ENCODE data around the gene ADAMTS19. TPM values are rescaled to one million over a fixed set of nuclear protein-coding genes. Genes with fewer than 3 reads are reported as not detected.
"Not testable (repeated sequence)": the region's sequence is repeated elsewhere in the genome, so short reads cannot be mapped to it uniquely, and the experiment has no call there.

ADAMTS19 gene
- polyA plus RNA-seq, 3 donors, result 0.01 to 0.06 TPM; not detected in 1

GRCh38 chr5:129541648-129542251 is 81.7 kb downstream of the ADAMTS19 start:
- 70 to 81% (median 79%) methylated on average over 4 of the region's 4 CpGs for WGBS, 3 donors

GRCh38 chr5:129547137-129547536 is 87.0 kb downstream of the ADAMTS19 start:
- H3K27ac ChIP-seq (ENCODE audit: low read depth, low read length), result no peak overlapping the region
- 67 to 89% (median 86%) methylated on average over 1 of the region's 1 CpG for WGBS, 3 donors

More at GRCh38 chr5:129541648-129542251, 81.7 kb downstream of the ADAMTS19 start:
- no peak overlapping the region for H3K27ac ChIP-seq (ENCODE audit: low read depth, low read length)

- 86 to 92% (median 87%) methylated on average over 2 of the region's 2 CpGs for WGBS, 3 donors
- H3K27ac ChIP-seq (ENCODE audit: low read depth, low read length), result no peak overlapping the region
Measured at GRCh38 chr5:129554134-129554904, 94.2 kb downstream of the ADAMTS19 start.

- 79 to 88% (median 84%) methylated on average over 3 of the region's 3 CpGs for WGBS, 3 donors
- H3K27ac ChIP-seq (ENCODE audit: low read depth, low read length), result no peak overlapping the region
Measured at GRCh38 chr5:129563585-129563984, 103.5 kb downstream of the ADAMTS19 start.

- no peak overlapping the region for H3K27ac ChIP-seq (ENCODE audit: low read depth, low read length)
- 83 to 85% (median 85%) methylated on average over 1 of the region's 1 CpG for WGBS, 3 donors
Measured at GRCh38 chr5:129569295-129569694, 109.2 kb downstream of the ADAMTS19 start.

- no peak overlapping the region for H3K27ac ChIP-seq (ENCODE audit: low read depth, low read length)
- WGBS, 3 donors, result 56 to 81% (median 76%) methylated on average over 2 of the region's 2 CpGs
Measured at GRCh38 chr5:129572060-129572459, 112.0 kb downstream of the ADAMTS19 start.

GRCh38 chr5:129584496-129584895 is 124.4 kb downstream of the ADAMTS19 start:
- 34 to 48% (median 47%) methylated on average over 4 of the region's 4 CpGs for WGBS, 3 donors
- H3K27ac ChIP-seq (ENCODE audit: low read depth, low read length), result not testable (repeated sequence)

- H3K27ac ChIP-seq (ENCODE audit: low read depth, low read length), result no peak overlapping the region
- WGBS, 3 donors, result 65 to 72% (median 70%) methylated on average over 3 of the region's 3 CpGs
Measured at GRCh38 chr5:129591508-129592160, 131.5 kb downstream of the ADAMTS19 start.

- WGBS, 3 donors, result 62 to 70% (median 69%) methylated on average over 2 of the region's 2 CpGs
- H3K27ac ChIP-seq (ENCODE audit: low read depth, low read length), result no peak overlapping the region
Measured at GRCh38 chr5:129593525-129593924, 133.4 kb downstream of the ADAMTS19 start.

GRCh38 chr5:129601576-129601975 is 141.5 kb downstream of the ADAMTS19 start:
- H3K27ac ChIP-seq (ENCODE audit: low read depth, low read length), result no peak overlapping the region
- WGBS, 3 donors, result 53 to 73% (median 61%) methylated on average over 2 of the region's 2 CpGs

- no peak overlapping the region for H3K27ac ChIP-seq (ENCODE audit: low read depth, low read length)
- 89 to 94% (median 92%) methylated on average over 1 of the region's 1 CpG for WGBS, 3 donors
Measured at GRCh38 chr5:129608350-129608749, 148.3 kb downstream of the ADAMTS19 start.

GRCh38 chr5:129609710-129610109 is 149.6 kb downstream of the ADAMTS19 start:
- no peak overlapping the region for H3K27ac ChIP-seq (ENCODE audit: low read depth, low read length)
- WGBS, 3 donors, result 68 to 76% (median 74%) methylated on average over 1 of the region's 1 CpG

- WGBS, 3 donors, result 56 to 83% (median 67%) methylated on average over 1 of the region's 1 CpG
- no peak overlapping the region for H3K27ac ChIP-seq (ENCODE audit: low read depth, low read length)
Measured at GRCh38 chr5:129616517-129616916, 156.4 kb downstream of the ADAMTS19 start.

GRCh38 chr5:129617206-129617605 is 157.1 kb downstream of the ADAMTS19 start:
- WGBS, 3 donors, result 66 to 67% (median 66%) methylated on average over 1 of the region's 1 CpG
- H3K27ac ChIP-seq (ENCODE audit: low read depth, low read length), result no peak overlapping the region

GRCh38 chr5:129619782-129620181 is 159.7 kb downstream of the ADAMTS19 start:
- whole genome bisulfite sequencing, 3 donors, result 45 to 63% (median 48%) methylated on average over 2 of the region's 2 CpGs
- H3K27ac ChIP-seq (ENCODE audit: low read depth, low read length), result no peak overlapping the region

- 39 to 79% (median 56%) methylated on average over 1 of the region's 1 CpG for WGBS, 3 donors
- H3K27ac ChIP-seq (ENCODE audit: low read depth, low read length), result no peak overlapping the region
Measured at GRCh38 chr5:129622531-129622930, 162.4 kb downstream of the ADAMTS19 start.

- 44 to 65% (median 46%) methylated on average over 1 of the region's 1 CpG for WGBS, 3 donors
- no peak overlapping the region for H3K27ac ChIP-seq (ENCODE audit: low read depth, low read length)
Measured at GRCh38 chr5:129629575-129629974, 169.5 kb downstream of the ADAMTS19 start.

- H3K27ac ChIP-seq (ENCODE audit: low read depth, low read length), result no peak overlapping the region
- 71 to 83% (median 81%) methylated on average over 2 of the region's 2 CpGs for WGBS, 3 donors
Measured at GRCh38 chr5:129630101-129630500, 170.0 kb downstream of the ADAMTS19 start.

- no peak overlapping the region for H3K27ac ChIP-seq (ENCODE audit: low read depth, low read length)
Measured at GRCh38 chr5:129631961-129632360, 171.9 kb downstream of the ADAMTS19 start.

Measured in adipose tissue (tissue), 3 donors.